ENCODE results near the gene TMEM247.
A peak's percentile ranks its signal among the peaks of the same experiment; 100 is the strongest.
"Not testable (repeated sequence)": the region's sequence is repeated elsewhere in the genome, so short reads cannot be mapped to it uniquely, and the experiment has no call there.

Gene TMEM247

DNA sequence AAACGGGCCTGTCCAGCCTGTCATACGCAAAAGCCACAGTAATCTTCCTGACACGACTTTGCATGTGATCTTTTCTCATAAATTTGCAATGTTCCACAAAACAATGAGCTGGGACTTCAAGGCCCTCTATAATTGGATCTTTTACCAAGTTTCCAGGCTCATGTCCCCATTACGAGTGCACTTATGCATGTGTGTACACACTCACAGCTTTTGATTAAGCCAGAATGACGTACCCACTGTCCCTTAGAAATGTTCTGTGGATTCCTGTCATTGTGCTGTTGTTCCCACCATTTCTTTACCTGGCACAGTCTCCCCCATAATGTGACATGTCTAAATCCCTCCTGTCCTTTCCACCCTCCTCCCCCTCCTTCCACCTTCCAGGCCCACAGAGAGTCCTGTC, 19.7 kb upstream of the TMEM247 start:
- no peak for DNase-seq

DNA sequence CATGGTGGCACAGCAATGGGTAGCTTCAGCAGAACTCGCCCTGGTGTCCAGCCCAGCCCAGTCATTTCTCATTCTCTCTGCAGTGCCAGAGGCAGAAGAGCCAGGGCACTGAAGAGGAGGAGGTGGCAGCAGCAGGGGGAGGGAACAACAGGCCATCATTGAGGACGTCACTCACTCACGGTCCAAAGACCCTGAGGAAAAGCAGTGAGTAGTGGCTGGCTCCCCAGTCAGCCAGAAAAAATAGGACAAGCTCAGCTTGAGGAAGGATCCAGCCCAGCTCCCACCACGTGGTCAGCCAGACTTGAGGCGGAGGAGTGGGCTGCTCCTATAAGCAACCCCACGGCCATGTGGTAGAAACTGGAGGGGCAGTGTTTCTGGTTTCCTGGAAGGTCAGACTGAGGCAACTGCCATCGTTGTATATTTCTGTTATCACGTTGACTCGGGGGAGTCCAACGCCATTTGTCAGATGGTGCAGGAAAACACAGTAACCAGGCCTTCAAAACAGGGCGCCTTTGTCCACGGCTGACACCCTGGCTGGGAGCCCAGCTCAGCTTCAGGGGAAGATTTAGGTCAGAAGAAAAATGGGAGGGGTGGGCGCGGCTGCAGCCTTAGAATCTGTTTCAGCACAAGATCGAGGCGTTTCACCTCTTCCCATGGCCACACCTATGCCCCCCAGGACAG, 19.0 kb upstream of the TMEM247 start:
- DNase-seq = no peak

DNA sequence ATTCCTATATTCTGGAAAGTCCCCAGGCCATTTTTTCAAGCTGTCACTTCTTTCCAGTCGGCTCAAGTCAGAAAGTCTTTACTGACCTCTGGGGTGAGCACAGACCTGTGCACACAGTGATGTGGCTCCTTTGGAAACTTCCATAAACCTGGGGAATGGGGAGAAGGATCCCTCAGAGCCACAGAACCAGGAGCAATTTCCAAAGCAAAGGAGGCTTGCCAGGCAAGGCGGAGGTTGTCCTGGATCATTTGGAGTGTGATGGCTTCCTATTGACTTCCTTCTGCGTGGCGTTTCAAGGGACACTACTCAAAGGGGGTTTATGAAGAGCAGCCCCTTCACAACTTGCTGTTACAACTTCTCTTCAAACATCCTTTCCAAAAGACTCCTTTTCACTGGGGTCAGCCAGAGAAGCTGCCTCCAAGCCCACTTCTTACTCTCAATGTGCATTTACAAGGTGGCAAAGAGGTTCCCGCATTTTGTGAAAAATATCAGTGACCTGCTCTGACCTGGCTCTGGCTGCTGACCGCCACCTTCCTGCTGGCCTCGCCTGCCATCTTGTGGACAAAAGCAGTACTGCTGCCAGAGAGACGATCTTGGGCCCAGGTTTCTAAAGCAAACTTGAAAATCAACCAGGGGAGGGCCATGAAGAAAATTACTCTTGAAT, 18.2 kb upstream of the TMEM247 start:
- peak; percentile 50 for DNase-seq

DNA sequence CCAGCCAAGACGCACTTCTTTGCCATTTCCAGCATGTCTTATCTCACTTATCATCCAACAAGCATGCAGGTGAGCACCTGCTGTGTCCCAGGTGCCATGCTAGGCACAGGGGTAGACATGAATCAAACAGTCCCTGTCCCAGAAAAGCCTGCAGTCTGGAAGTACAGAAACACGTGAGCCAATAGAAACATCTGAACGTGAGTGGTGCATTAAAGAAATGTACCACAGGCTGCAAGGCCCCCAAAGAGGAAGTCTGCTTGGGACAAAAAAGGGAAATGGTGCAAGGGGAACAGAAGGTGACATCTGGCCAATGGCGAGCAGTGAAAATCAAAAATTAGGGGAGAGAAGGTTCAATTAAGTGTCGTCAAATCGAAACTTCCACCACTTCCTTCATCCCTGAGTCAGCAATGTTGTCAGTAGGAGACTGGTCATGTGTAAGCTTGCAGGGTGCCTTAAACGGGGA, 17.6 kb upstream of the TMEM247 start:
- DNase-seq = no peak

DNA sequence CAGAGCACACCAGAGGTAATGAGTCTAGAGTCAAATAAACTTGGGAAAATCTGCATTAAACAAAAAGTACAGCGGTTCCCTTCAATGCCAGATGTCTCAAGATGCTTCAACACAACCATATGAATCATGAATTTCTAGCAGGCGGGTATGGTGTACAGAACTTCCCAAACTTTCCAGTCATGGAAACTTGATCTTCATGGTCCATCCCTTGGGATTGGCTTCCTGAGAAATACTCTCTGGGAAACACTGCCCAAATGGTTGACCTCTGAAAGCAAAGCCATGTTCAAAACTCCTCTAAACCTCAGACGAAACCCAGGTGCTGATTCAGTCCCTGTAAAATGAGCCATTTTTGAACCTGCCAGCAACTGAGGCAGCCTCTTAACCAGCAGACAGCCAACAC, 16.4 kb upstream of the TMEM247 start:
- DNase-seq = no peak

DNA sequence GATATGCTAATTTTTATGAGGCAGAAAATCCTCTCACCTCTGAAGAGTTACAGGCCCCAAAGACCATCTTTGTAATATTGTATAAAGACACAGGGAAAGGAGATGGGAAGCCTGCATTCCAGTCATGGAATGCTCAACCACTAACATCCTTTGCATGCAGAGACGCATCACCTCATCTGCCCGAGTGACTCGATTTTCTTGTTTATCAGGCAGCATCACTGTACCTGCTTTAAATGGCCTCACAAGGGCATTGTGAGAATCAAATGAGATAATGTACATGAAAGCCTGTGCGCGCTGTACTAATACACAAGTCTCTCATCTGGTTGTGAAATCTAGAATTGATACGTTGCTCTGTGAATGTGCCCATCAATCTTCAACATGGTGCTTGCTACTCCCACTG, 10.2 kb upstream of the TMEM247 start:
- no peak for DNase-seq

DNA sequence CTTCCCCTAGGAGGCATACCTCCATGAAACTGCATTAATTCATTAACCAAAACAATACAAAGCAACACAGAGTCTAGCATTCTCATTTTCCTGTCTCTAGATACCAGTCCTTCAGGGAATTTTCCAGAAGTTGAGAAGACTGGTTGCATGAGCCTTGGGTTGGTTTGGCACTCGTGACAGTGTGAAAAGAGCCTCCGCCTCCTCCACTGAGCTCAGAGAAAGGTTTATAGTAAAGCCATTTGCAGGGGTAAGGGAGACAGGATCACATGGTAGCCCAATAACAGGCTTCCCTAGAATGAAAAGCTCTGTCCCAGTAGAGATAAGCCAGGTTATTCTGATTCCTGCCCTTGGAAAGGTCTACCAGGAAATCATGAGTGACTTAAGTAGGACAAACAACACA, 9.7 kb upstream of the TMEM247 start:
- DNase-seq = no peak

DNA sequence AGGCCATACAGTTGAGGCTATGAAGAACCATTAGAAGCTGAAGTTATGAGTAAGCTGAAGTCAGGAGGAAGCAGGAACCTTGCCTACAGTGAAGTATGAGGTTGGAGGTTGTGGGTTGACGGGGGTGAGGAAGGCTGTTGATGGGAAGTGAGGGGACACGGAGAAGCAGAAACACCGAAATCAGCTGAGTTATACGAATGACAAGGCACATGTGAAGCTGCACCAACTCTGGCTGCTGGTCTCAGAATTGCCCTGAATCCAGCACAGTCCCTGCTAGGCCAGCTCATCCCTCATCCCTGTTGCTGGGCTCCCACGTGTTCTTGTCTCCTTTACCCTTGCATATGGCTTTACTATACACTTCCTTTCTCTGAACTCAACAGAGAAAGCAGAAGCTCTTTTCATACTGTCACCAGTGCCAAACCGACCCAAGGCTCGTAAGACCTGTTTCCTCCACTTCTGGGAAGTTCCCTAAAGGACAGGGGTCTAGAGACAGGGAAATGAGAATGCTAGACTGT, 9.2 kb upstream of the TMEM247 start:
- DNase-seq = no peak

DNA sequence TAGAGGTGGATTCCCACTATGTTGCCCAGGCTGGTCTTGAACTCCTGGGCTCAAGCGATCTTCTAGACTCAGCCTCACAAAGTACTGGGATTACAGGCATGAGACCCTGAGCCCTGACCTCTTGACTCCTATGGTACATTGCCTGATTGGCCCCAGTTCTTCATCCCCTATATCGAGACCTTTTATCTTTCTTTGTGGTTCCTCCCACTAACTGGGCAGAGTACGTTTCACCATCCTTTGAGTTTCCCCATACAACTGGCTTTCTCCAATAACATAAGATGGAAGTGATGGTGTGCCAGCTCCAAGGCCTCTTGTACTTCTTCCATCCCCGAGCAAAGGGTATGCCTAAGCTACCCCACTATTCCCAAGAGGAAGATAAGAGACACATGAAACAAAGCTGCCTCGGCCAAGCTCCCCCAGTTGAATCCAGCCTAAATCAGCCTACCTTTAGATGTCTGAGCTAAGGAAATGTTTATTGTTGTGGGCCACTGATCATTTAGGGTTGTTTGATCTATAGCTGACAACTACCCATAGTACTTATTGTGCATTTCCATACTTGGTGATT, 8.3 kb upstream of the TMEM247 start:
- no peak for DNase-seq

DNA sequence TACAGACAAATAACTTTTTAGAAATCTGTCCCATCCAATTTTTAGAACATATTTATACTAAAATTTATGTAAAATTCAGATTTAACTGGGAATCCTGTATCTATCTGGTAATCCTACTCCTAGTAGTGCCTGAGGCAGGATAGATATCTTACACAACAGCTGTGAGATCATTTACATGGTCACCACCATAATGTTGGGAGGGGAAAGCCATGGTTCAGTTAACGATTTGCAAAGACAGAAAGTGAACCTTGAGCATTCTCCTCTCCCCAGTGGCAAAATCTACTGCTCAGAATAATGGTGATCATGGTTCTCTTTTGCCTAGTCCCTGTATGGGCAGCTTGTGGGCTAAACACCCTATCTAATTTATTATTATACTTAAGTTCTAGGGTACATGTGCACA, 7.7 kb upstream of the TMEM247 start:
- DNase-seq = no peak

DNA sequence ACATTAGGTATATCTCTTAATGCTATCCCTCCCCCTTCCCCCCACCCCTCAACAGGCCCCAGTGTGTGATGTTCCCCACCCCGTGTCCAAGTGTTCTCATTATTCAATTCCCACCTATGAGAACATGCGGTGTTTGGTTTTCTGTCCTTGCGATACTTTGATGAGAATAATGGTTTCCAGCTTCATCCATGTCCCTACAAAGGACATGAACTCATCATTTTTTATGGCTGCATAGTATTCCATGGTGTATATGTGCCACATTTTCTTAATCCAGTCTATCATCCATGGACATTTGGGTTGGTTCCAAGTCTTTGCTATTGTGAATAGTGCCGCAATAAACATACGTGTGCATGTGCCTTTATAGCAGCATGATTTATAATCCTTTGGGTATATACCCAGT, 7.2 kb upstream of the TMEM247 start:
- DNase-seq = not testable (repeated sequence)

DNA sequence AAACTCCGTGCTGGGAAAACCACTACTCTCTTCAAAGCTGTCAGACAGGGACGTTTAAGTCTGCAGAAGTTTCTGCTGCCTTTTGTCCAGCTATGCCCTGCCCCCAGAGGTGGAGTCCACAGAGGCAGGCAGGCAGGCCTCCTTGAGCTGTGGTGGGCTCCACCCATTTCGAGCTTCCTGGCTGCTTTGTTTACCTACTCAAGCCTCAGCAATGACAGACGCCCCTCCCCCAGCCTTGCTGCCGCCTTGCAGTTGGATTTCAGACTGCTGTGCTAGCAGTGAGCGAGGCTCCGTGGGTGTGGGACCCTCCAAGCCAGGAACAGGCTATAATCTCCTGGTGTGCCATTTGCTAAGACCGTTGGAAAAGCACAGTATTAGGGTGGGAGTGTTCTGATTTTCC, 1.9 kb upstream of the TMEM247 start:
- DNase-seq = not testable (repeated sequence)

DNA sequence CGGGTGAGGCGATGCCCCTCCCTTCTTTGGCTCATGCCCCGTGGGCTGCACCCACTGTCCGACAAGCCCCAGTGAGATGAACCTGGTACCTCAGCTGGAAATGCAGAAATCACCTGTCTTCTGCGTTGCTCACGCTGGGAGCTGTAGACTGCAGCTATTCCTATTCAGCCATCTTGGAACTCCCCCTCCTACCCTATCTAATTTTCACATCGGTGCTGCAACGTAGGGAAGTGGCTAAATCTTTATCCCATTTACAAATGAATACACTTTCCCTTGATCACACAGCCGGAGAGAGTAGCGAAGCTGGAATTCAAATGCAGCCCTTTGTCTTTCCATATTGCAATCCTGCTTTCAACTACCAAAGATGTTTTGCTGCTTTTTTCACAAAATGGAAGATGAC, 1.4 kb upstream of the TMEM247 start:
- no peak for DNase-seq

DNA sequence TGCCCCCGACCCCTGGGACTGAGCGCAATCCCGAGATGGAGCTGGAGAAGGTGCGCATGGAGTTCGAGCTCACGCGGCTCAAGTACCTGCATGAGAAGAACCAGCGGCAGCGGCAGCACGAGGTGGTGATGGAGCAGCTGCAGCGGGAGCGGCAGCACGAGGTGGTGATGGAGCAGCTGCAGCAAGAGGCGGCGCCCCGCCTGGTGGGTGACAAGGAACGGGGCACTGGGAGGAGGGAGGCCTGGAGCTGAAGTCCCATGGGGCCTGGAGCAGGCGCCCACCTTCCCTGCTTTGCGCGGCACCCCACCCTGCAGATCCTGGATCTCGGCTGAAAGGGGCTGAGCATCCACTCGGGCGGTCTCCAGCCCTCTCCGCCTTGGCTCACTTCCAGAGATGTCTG, 1.2 kb downstream of the TMEM247 start:
- no peak for DNase-seq

DNA sequence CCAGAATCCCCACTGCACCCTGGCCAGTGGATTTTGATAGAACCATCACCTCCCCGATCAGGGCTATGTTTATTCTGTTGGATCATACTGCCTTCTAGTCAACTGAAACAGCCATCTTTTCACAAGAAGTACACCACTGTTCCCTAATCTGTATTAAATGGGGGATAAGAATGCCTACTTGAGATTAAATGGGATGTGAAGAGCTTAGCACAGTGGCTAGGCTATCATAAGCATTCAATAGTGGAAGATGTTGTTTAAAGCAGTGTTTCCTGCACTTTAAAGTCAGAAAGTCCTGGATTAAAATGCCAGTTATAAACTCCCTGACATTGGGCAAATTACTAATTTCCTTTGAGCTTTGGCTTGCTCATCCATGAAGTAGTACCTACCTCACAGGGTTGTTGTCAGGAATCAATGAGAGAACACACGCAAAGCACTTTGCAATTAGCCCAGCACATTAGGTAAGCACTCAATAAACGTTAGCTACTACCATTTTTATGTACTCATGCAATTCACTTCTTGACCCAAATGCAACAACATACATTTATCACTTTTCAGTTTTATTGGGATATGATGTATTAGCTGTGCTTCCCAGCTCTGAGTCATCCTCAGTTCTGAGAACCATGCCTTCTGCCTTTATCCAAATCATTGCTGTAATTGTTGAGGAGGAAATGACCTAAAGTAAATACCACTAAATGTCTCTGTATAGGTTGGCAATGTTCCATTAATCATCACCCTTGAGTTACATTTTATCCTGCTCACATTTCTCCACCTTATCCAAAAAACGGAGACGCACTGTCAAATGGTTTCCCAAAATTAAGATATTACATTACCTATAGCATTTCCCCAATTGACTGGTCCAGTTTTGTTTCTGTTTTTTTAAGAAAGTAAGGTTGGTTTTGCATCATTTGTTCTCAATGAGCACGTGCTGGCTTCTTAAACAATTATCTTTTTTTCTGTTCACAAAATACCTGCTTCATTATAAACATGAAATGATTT, 2.1 kb downstream of the TMEM247 start:
- no peak for DNase-seq

DNA sequence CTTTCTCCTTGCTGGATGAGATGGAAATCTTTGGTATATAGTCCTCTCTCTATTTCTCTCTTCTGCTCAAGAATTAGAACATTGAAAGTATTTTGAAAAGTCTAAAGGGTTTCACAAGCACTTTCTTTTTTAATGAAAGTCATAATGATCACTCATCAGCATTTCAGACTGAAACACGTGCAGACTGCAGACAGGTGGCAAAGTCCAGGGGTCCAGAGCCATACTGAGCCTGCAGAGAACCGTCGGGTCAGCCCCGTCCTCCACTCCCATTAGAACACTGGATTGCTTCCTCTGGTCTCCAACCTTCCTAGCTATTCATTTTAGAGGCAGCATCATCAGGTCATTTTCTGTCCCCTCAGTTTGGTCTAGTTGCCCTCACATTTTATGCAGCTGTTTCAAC, 3.1 kb downstream of the TMEM247 start:
- no peak for DNase-seq

DNA sequence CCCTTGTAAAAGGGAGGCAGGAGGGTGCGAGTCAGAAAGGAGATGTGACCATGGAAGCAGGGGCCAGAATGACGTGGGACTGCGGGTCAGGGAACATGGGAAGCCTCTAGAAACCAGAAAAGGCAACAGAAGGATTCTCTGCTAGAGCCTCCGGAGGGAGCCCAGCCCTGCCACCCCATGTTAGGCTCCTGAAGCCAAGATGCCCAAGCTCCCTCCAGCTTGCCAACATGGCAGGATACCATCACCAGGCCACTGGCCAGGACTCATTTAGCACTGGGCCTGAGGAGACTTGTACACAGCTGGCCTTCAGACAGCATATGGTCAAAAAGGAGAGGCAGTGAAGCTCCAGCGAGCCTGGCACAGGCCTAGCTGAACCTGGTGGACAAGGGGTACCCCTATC, 5.6 kb downstream of the TMEM247 start:
- DNase-seq = no peak

DNA sequence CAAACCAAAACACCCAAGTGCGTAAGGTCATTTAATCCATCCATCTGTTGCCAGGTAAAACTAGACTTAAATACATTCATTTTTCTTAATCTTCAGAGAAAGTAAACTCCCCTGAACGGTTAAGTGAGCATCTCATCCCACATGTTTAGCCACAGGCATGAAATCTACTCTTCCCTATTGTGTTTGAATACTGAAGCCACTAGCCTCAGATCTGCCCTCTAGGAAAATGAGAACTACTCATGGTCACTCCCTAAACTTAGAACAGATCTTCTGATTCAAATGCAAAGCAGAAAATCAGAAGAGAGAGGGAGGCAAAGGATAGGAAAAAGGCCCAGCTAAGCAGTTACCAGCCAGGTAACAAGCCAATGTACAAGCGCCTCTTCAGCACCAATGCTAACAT, 7.1 kb downstream of the TMEM247 start:
- DNase-seq = no peak

DNA sequence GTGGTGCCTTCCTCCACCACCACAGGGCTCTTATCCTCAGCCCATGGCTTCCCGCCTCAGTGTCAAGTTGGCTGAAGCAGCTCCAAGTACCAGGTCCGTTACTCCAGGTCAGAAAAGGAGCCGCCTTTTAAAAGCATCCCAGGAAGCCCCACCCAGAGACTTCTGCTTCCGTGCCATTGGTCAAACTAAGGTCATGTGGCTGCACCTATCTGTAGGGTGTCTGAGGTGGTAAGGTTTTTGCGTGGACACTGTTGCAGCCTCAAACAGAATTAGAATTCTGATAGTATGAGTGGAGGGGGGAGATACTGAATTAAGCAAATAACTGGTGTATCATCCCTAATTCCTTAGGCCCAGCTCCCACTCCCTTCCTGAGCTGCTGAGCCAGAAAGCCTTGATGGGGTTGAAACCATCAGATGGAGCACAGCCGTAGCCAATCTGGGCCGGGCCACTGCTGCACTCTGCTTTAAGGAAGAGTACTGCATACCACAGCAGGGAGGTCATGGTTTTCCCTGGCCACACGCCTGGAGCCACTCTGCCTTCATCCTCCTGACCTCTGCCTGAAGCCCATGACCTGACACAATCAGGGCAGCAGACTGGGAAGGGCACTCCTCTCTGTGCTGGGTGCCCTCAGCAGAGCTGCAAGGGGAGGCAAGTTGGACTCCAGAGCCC, 8.4 kb downstream of the TMEM247 start:
- DNase-seq = no peak

DNA sequence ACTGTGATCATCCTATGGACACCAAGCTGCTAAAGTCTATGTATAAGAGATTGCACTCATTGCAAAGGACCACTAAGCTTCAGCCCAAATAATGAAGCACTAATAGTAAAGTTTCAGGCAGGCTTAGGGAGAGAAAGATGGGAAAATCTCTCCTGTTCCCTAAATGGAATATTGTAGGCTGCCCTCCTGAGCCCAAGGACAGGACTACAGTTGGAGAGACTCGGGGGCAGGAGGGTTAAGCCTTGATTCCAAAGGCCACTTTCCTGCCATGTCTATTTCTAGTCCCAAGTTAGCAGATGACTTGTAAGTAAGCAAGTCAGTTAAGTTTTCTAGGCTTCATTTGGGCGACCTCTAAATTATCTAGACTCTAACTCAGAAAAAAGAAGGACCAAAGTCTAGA, 9.0 kb downstream of the TMEM247 start:
- DNase-seq = no peak

DNA sequence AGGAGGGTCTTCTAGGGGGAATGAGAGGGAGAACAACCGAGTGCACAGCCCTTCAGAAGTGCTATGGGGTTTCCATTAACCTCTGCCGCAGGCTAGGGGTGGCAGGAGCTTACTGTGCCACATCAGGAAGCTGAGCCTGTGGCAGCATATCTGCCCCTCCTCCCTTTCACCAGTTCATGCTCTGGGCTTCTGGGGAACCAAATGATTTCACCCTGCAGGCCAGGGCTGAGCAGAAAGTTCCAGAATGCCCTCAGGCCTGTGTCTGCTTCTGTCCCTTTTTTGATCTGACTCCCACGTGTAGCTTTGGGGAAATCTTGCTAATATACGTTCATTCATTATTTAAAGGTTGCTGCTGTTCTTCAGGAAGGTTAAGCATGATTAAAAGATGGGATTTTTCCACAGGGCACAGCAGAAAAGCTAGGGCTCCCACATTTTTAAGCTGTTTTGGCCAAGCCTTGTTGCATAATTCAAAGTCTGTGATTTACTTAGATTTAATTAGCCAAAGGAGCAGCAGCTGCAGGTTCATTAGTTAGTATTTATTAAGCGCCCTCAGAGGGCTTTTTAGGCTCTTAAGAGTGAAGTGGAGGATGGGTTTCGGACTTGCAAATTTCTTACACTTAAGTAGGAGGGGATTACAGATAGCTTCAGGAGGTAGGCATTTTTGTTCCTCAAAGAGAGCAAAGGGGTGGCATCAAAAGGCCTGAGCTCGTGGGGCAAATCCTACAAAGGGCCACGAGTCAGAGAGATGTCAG, 10.2 kb downstream of the TMEM247 start:
- no peak for DNase-seq
